Right atrium auricular region (tissue), 2 donors: ENCODE measurements around the gene TMEM82. TPM values are rescaled to one million over a fixed set of nuclear protein-coding genes. Genes with fewer than 3 reads are reported as not detected.

Experiments used
- DNase-seq: peaks from one replicate; pipeline ENCODE4 v3.0.0-alpha.2; 2019; ENCODE audit warnings: low spot score
- H3K27ac ChIP-seq, 2 donors: fragments of 200-600 bp; sonication (generic); 1 replicate in 1 of 2; 2 replicates in 1 of 2; pipeline ENCODE4 v1.5.1; 2016 to 2019
- H3K27me3 ChIP-seq, 2 donors: fragments of 200-600 bp; sonication (generic); one replicate each; pipeline versions ENCODE4 v1.5.1 to v1.6.0; 2017 to 2019
- H3K36me3 ChIP-seq: fragments of 200-600 bp; sonication (generic); one replicate; pipeline ENCODE4 v1.5.1; 2016
- H3K4me1 ChIP-seq, 2 donors: fragments of 200-600 bp; sonication (generic); one replicate each; pipeline versions ENCODE4 v1.5.1 to v1.6.0; 2017 to 2019
- H3K4me3 ChIP-seq, 2 donors: fragments of 200-600 bp; sonication (generic); 1 replicate in 1 of 2; 2 replicates in 1 of 2; pipeline ENCODE4 v1.5.1; 2017 to 2019; ENCODE audit warnings: mild to moderate bottlenecking in 1 of 2, moderate library complexity in 1 of 2
- H3K9me3 ChIP-seq, 2 donors: fragments of 200-600 bp; sonication (generic); one replicate each; pipeline ENCODE4 v1.5.1; 2019
- CTCF ChIP-seq, 2 donors: fragments of 200-600 bp; sonication (generic); IDR thresholded peaks; one replicate each; pipeline ENCODE4 v1.5.1; 2019; ENCODE audit warnings: antibody characterized with exemption in 2 of 2
- total RNA-seq, 2 donors: library from RNA; depleted of rRNA; stranded (reverse); fragments of >200 nt; gene quantifications; one replicate each; pipeline ENCODE4 v1.1.0, GENCODE V29; 2016

Gene TMEM82
- total RNA-seq, 2 donors from 2014 or later = not detected

- peaks cover 41% of the 10 kb centered on the region for H3K36me3 ChIP-seq
- H3K27ac ChIP-seq = peak overlapping the region in 1 of 2 donors; percentile 33
These were observed 23.3 kb downstream of the TMEM82 start for GRCh38 chr1:15765495-15766194.

GRCh38 chr1:15767941-15768340 lies 25.6 kb downstream of the TMEM82 start:
- no peaks in the 10 kb centered on the region for H3K9me3 ChIP-seq
- no peak overlapping the region for H3K27ac ChIP-seq
- peaks cover 0 to 26% of the 10 kb centered on the region in 2 donors for H3K4me1 ChIP-seq
- no peak for TF ChIP-seq CTCF (IDR thresholded peaks at IDR 0.05)
- no peak for DNase-seq
- H3K4me3 ChIP-seq = no peak overlapping the region
- H3K27me3 ChIP-seq = no peaks in the 10 kb centered on the region
- H3K36me3 ChIP-seq = peaks cover 64% of the 10 kb centered on the region

More at GRCh38 chr1:15765495-15766194, 23.3 kb downstream of the TMEM82 start:
- Histone ChIP-seq H3K4me3 (no peak overlapping the region), H3K4me1 (peaks cover 0 to 49% of the 10 kb centered on the region in 2 donors), H3K9me3 (no peaks in the 10 kb centered on the region), H3K27me3 (no peaks in the 10 kb centered on the region)
- DNase-seq = no peak
- TF ChIP-seq CTCF (IDR thresholded peaks at IDR 0.05) = no peak

- H3K36me3 ChIP-seq = peaks cover 68% of the 10 kb centered on the region
- no peak for TF ChIP-seq CTCF (IDR thresholded peaks at IDR 0.05)
- H3K27ac ChIP-seq = no peak overlapping the region
- no peak for DNase-seq
- no peak overlapping the region for H3K4me3 ChIP-seq
- H3K9me3 ChIP-seq = no peaks in the 10 kb centered on the region
- no peaks in the 10 kb centered on the region for H3K27me3 ChIP-seq
- peaks cover 0 to 21% of the 10 kb centered on the region in 2 donors for H3K4me1 ChIP-seq
These were observed 26.1 kb downstream of the TMEM82 start for GRCh38 chr1:15768388-15768787.

GRCh38 chr1:15770313-15770962 lies 28.1 kb downstream of the TMEM82 start:
- no peak for TF ChIP-seq CTCF (IDR thresholded peaks at IDR 0.05)
- Histone ChIP-seq H3K27ac (no peak overlapping the region), H3K36me3 (peaks cover 79% of the 10 kb centered on the region), H3K4me1 (peaks cover 0 to 3% of the 10 kb centered on the region in 2 donors), H3K4me3 (no peak overlapping the region), H3K27me3 (no peaks in the 10 kb centered on the region), H3K9me3 (no peaks in the 10 kb centered on the region)
- DNase-seq = no peak

GRCh38 chr1:15771836-15772515 lies 29.7 kb downstream of the TMEM82 start:
- DNase-seq = no peak
- Histone ChIP-seq H3K36me3 (peaks cover 82% of the 10 kb centered on the region), H3K27ac (no peak overlapping the region), H3K4me1 (no peaks in the 10 kb centered on the region), H3K9me3 (no peaks in the 10 kb centered on the region), H3K27me3 (no peaks in the 10 kb centered on the region), H3K4me3 (no peak overlapping the region)
- TF ChIP-seq CTCF (IDR thresholded peaks at IDR 0.05) = no peak
